ENCODE data around the gene NAE1. TPM values are rescaled to one million over a fixed set of nuclear protein-coding genes. Genes with fewer than 3 reads are reported as not detected.

Gene NAE1
- total RNA-seq, 1 experiment from 2014 or later = 146 TPM

- peaks cover 10% of the 10 kb centered on the region for H3K27me3 Mint-ChIP-seq (ENCODE audit: insufficient read depth, unreplicated experiment)
- no peaks in the 10 kb centered on the region for H3K9me3 Mint-ChIP-seq (ENCODE audit: unreplicated experiment)
- peaks cover 23% of the 10 kb centered on the region for H3K4me1 ChIP-seq
- H3K27me3 ChIP-seq (replicated peaks; ENCODE audit: control insufficient read depth, insufficient read depth, low read length) = no peaks in the 10 kb centered on the region; the same call in 1 of the 2 replicates
- DNase-seq = no peak
- CTCF ChIA-PET = interaction anchor here (1.9 to 5.3 kb wide), 2 partner anchors 16 to 26 kb away, joined by 9 to 45 read pairs; partner anchors contain the start of gene NAE1
- H3K9me3 ChIP-seq = no peaks in the 10 kb centered on the region
- POLR2A ChIA-PET = interaction anchor here (0.6 kb wide), 1 partner anchor 96 kb away, joined by 3 read pairs; the partner anchor contains the start of gene DYNC1LI2
- TF ChIP-seq CTCF (IDR thresholded peaks at IDR 0.05; ENCODE audit: insufficient read depth in 1 of 2, low read depth in 1 of 2, low read length in 1 of 2, severe bottlenecking in 1 of 2, unreplicated experiment in 1 of 2) = no peak
- H3K27ac Mint-ChIP-seq (ENCODE audit: unreplicated experiment) = no peak overlapping the region
- intact Hi-C loops (cut with micrococcal nuclease; ENCODE audit: unreplicated experiment) = no loop called here
- no peaks in the 10 kb centered on the region for H3K36me3 ChIP-seq (ENCODE audit: control insufficient read depth, insufficient read depth, low read length)
- H3K4me3 Mint-ChIP-seq (ENCODE audit: unreplicated experiment) = no peak overlapping the region
- peaks cover 5% of the 10 kb centered on the region for H3K36me3 Mint-ChIP-seq (ENCODE audit: insufficient read depth, unreplicated experiment)
- peaks cover 21% of the 10 kb centered on the region for H3K4me1 Mint-ChIP-seq (ENCODE audit: low read depth, unreplicated experiment)
- no peak overlapping the region for H3K4me3 ChIP-seq (ENCODE audit: low read depth, low read length)
- BruUV-seq (replicated peaks) = no TSS peak
These were observed 16.1 kb upstream of the NAE1 start for GRCh38 chr16:66846831-66847230.

- no peak for DNase-seq
- H3K4me1 Mint-ChIP-seq (ENCODE audit: low read depth, unreplicated experiment) = peaks cover 21% of the 10 kb centered on the region
- ChIA-PET POLR2A (interaction anchor here (0.6 kb wide), 1 partner anchor 95 kb away, joined by 3 read pairs; the partner anchor contains the start of gene DYNC1LI2), CTCF (interaction anchor here (1.9 to 5.3 kb wide), 2 partner anchors 15 to 27 kb away, joined by 9 to 45 read pairs; partner anchors contain the start of gene NAE1)
- Histone ChIP-seq H3K9me3 (no peaks in the 10 kb centered on the region), H3K4me3 (ENCODE audit: low read depth, low read length) (no peak overlapping the region), H3K4me1 (peaks cover 23% of the 10 kb centered on the region), H3K36me3 (ENCODE audit: control insufficient read depth, insufficient read depth, low read length) (no peaks in the 10 kb centered on the region), H3K27me3 (replicated peaks; ENCODE audit: control insufficient read depth, insufficient read depth, low read length) (no peaks in the 10 kb centered on the region; the same call in 1 of the 2 replicates)
- no TSS peak for BruUV-seq (replicated peaks)
- H3K4me3 Mint-ChIP-seq (ENCODE audit: unreplicated experiment) = no peak overlapping the region
- no peak overlapping the region for H3K27ac Mint-ChIP-seq (ENCODE audit: unreplicated experiment)
- H3K36me3 Mint-ChIP-seq (ENCODE audit: insufficient read depth, unreplicated experiment) = peaks cover under 1% of the 10 kb centered on the region
- intact Hi-C loops (cut with micrococcal nuclease; ENCODE audit: unreplicated experiment) = no loop called here
- TF ChIP-seq CTCF (IDR thresholded peaks at IDR 0.05; ENCODE audit: insufficient read depth in 1 of 2, low read depth in 1 of 2, low read length in 1 of 2, severe bottlenecking in 1 of 2, unreplicated experiment in 1 of 2) = no peak
- H3K27me3 Mint-ChIP-seq (ENCODE audit: insufficient read depth, unreplicated experiment) = peaks cover 13% of the 10 kb centered on the region
- no peaks in the 10 kb centered on the region for H3K9me3 Mint-ChIP-seq (ENCODE audit: unreplicated experiment)
These were observed 15.5 kb upstream of the NAE1 start for GRCh38 chr16:66846266-66846665.

- Mint-ChIP-seq H3K9me3 (ENCODE audit: unreplicated experiment) (no peaks in the 10 kb centered on the region), H3K4me3 (ENCODE audit: unreplicated experiment) (no peak overlapping the region), H3K27ac (ENCODE audit: unreplicated experiment) (no peak overlapping the region), H3K4me1 (ENCODE audit: low read depth, unreplicated experiment) (peaks cover 21% of the 10 kb centered on the region), H3K36me3 (ENCODE audit: insufficient read depth, unreplicated experiment) (no peaks in the 10 kb centered on the region), H3K27me3 (ENCODE audit: insufficient read depth, unreplicated experiment) (peaks cover 13% of the 10 kb centered on the region)
- POLR2A ChIA-PET = no interaction called here
- TF ChIP-seq CTCF (IDR thresholded peaks at IDR 0.05; ENCODE audit: insufficient read depth in 1 of 2, low read depth in 1 of 2, low read length in 1 of 2, severe bottlenecking in 1 of 2, unreplicated experiment in 1 of 2) = no peak
- peaks cover 23% of the 10 kb centered on the region for H3K4me1 ChIP-seq
- H3K36me3 ChIP-seq (ENCODE audit: control insufficient read depth, insufficient read depth, low read length) = no peaks in the 10 kb centered on the region
- DNase-seq = peak in 1 of 2 experiments; percentile 24
- H3K9me3 ChIP-seq = no peaks in the 10 kb centered on the region
- no peaks in the 10 kb centered on the region; the same call in 1 of the 2 replicates for H3K27me3 ChIP-seq (replicated peaks; ENCODE audit: control insufficient read depth, insufficient read depth, low read length)
- intact Hi-C loops (cut with micrococcal nuclease; ENCODE audit: unreplicated experiment) = no loop called here
- no TSS peak for BruUV-seq (replicated peaks)
- H3K4me3 ChIP-seq (ENCODE audit: low read depth, low read length) = no peak overlapping the region
- CTCF ChIA-PET = interaction anchor here (1.9 to 5.3 kb wide), 2 partner anchors 15 to 27 kb away, joined by 9 to 45 read pairs; partner anchors contain the start of gene NAE1
These were observed 15.0 kb upstream of the NAE1 start for GRCh38 chr16:66845791-66846221.

Data from Caco-2 (cell line).